GM18867 (cell line): Measurements from ENCODE around the gene ADRM1.

Source experiments
- ATAC-seq: cut with Tn5 transposase; IDR thresholded peaks from one replicate; pipeline ENCODE4 v1.9.1; 2021; ENCODE audit warnings: mild to moderate bottlenecking, moderate library complexity; ENCODE audit not compliant: unreplicated experiment

Gene ADRM1

DNA sequence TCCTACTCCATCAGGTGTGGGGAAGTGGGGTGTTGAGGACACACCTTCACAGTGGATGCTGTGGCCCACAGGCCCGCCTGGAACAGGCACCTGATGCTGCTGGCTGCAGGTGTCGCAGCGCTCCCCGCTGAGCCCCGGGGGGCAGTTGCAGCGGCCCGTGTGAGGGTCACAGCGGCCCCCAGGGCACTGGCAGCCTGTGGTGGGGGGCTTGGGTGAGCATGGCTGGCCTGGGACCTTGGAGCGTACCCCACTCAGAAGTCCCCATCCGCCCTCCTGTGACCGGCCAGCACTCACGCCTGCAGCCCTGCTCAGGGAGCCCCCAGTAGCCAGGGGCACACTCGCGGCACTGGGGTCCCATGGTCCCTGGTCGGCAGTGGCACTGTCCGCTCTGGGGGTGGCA, 19.2 kb downstream of the ADRM1 start:
- ATAC-seq = no peak

- no peak for ATAC-seq
Observed at GRCh38 chr20:62322492-62323041, 19.8 kb downstream of the ADRM1 start.

- no peak for ATAC-seq
Observed at GRCh38 chr20:62323146-62323979, 20.6 kb downstream of the ADRM1 start.

- no peak for ATAC-seq
Observed at GRCh38 chr20:62323980-62324906, 21.4 kb downstream of the ADRM1 start.

GRCh38 chr20:62325172-62325905, 22.5 kb downstream of the ADRM1 start:
- no peak for ATAC-seq

GRCh38 chr20:62326559-62326958, 23.8 kb downstream of the ADRM1 start:
- ATAC-seq = no peak

- ATAC-seq = no peak
Observed at GRCh38 chr20:62326959-62327725, 24.3 kb downstream of the ADRM1 start.

DNA sequence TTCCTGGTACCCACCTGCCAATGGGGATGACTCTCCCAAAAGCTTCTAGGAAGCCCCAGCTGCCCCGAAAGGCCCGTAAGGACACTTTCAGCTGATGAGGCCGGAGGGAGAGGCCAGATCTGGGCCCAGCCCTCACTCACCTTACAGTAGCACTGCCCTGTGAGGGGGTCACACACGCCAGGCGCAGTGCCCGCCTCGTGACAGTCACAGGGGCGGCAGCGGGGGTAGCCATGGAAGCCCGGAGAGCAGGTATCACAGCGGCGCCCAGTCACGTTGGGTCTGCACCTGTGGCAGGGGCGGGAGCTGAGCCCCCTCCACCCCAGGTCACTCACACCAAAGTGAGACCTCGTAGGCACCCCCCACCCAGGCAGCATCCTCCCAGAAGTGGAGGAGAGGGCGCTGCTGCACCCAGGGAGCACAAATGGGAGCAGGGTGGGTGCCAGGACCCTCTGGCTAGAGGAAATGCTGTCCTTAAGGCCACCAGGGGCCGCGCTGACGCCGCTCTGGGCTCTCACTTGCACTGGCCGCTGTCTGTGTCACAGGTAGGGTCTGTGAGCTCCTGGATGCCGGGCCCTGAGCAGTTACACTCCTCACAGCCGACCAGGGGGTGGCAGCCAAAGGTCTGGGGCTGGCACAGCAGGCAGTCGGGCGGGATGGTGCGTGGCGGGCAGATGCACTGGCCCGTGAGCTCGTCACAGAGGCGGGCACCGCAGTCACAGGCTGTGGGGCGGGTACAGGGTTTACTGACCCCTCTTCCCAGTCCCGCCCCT, 25.1 kb downstream of the ADRM1 start:
- no peak for ATAC-seq

- no peak for ATAC-seq
Observed at GRCh38 chr20:62328684-62329388, 26.0 kb downstream of the ADRM1 start.

- no peak for ATAC-seq
Observed at GRCh38 chr20:62329389-62330377, 26.9 kb downstream of the ADRM1 start.

- no peak for ATAC-seq
Observed at GRCh38 chr20:62330576-62331317, 27.9 kb downstream of the ADRM1 start.

DNA sequence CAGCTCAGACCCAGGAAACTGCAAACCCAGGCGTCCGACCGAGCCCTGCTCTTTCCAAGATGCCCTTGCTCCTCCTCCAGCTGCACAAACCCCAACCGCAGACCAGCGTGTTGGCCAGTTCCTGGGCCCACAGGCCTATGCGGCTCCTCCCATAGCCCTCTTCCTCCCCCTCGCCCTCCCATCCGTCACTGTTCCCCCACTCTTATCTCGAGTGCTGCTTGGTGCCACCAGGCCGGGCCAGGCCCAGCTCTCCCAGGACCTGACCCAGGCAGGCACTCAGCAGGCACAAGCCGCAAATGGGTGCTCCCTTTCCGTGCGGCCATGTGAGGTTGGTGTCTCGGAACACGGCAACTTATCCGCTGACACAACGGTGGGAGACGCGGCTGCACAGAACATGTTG, 28.6 kb downstream of the ADRM1 start:
- ATAC-seq = no peak

- ATAC-seq = no peak
Observed at GRCh38 chr20:62332421-62332820, 29.6 kb downstream of the ADRM1 start.

GRCh38 chr20:62332989-62333819, 30.4 kb downstream of the ADRM1 start:
- ATAC-seq = no peak

- ATAC-seq = no peak
Observed at GRCh38 chr20:62333820-62334595, 31.2 kb downstream of the ADRM1 start.
